GOT3 (cell line): ENCODE data around the gene DGKZ.
"Not testable (repeated sequence)": the region's sequence is repeated elsewhere in the genome, so short reads cannot be mapped to it uniquely, and the experiment has no call there.

Experiments
- DNase-seq: peaks from one replicate; lab custom pipeline; 2025; ENCODE audit warnings: mixed read lengths; lab: John Stamatoyannopoulos, UW

The DGKZ gene

GRCh38 chr11:46346886-46347636 is at the start of gene DGKZ:
Gene DGKZ (plus strand): TSS chr11:46347463. CDS start chr11:46347660, 197 bp downstream.
- peak; percentile 79 for DNase-seq

- no peak for DNase-seq
Measured at GRCh38 chr11:46298699-46299433, 48.4 kb upstream of the DGKZ start.

GRCh38 chr11:46299451-46299961 is 47.8 kb upstream of the DGKZ start:
- DNase-seq: no peak

GRCh38 chr11:46300270-46300669 is 47.0 kb upstream of the DGKZ start:
- no peak for DNase-seq

- no peak for DNase-seq
Measured at GRCh38 chr11:46302866-46303265, 44.4 kb upstream of the DGKZ start.

- not testable (repeated sequence) for DNase-seq
Measured at GRCh38 chr11:46304036-46304435, 43.2 kb upstream of the DGKZ start.

- no peak for DNase-seq
Measured at GRCh38 chr11:46304605-46305179, 42.6 kb upstream of the DGKZ start.

- DNase-seq: no peak
Measured at GRCh38 chr11:46305295-46305694, 42.0 kb upstream of the DGKZ start.

GRCh38 chr11:46306296-46306853 is 40.9 kb upstream of the DGKZ start:
- no peak for DNase-seq

- DNase-seq: no peak
Measured at GRCh38 chr11:46307369-46307768, 39.9 kb upstream of the DGKZ start.

- no peak for DNase-seq
Measured at GRCh38 chr11:46307785-46308341, 39.4 kb upstream of the DGKZ start.

- DNase-seq: peak; percentile 21
Measured at GRCh38 chr11:46308631-46309419, 38.4 kb upstream of the DGKZ start.

GRCh38 chr11:46309814-46310259 is 37.4 kb upstream of the DGKZ start:
- DNase-seq: no peak

- no peak for DNase-seq
Measured at GRCh38 chr11:46315033-46315738, 32.1 kb upstream of the DGKZ start.

- no peak for DNase-seq
Measured at GRCh38 chr11:46315783-46316563, 31.3 kb upstream of the DGKZ start.

- DNase-seq: no peak
Measured at GRCh38 chr11:46319074-46319453, 28.2 kb upstream of the DGKZ start.

GRCh38 chr11:46321757-46322156 is 25.5 kb upstream of the DGKZ start:
- DNase-seq: no peak

GRCh38 chr11:46322759-46323158 is 24.5 kb upstream of the DGKZ start:
- no peak for DNase-seq

GRCh38 chr11:46326813-46327416 is 20.3 kb upstream of the DGKZ start:
- DNase-seq: no peak
